Endodermal cell (in vitro differentiated cells): Measurements from ENCODE around the gene KRTAP9-9. TPM values are rescaled to one million over a fixed set of nuclear protein-coding genes. Genes with fewer than 3 reads are reported as not detected.
"Not testable (repeated sequence)": the region's sequence is repeated elsewhere in the genome, so short reads cannot be mapped to it uniquely, and the experiment has no call there.

Experiments
- DNase-seq: peaks from one replicate; pipeline ENCODE4 v3.0.0-alpha.2; 2017
- H3K27ac ChIP-seq: 2 replicates; pipeline ENCODE4 v1.5.1; 2013; ENCODE audit warnings: mild to moderate bottlenecking, low read depth, low read length, moderate library complexity
- H3K27me3 ChIP-seq: 2 replicates; pipeline ENCODE4 v1.6.1; 2013; ENCODE audit warnings: mild to moderate bottlenecking, low read length, moderate library complexity; ENCODE audit not compliant: insufficient read depth, control insufficient read depth, poor library complexity, severe bottlenecking
- H3K36me3 ChIP-seq: 2 replicates; pipeline ENCODE4 v1.7.0; 2013; ENCODE audit warnings: mild to moderate bottlenecking, low read length, moderate library complexity; ENCODE audit not compliant: control insufficient read depth, insufficient read depth
- H3K4me1 ChIP-seq: one replicate; pipeline ENCODE4 v1.7.0; 2013; ENCODE audit warnings: low read length; ENCODE audit not compliant: control insufficient read depth, insufficient read depth
- H3K4me3 ChIP-seq: 2 replicates; pipeline ENCODE4 v1.5.1; 2013; ENCODE audit warnings: mild to moderate bottlenecking, low read length, moderate library complexity
- H3K9ac ChIP-seq: 2 replicates; pipeline ENCODE4 v1.6.1; 2013; ENCODE audit warnings: mild to moderate bottlenecking, low read length, moderate library complexity; ENCODE audit not compliant: poor library complexity, severe bottlenecking; ENCODE audit errors: extremely low read depth
- H3K9me3 ChIP-seq: 2 replicates; pipeline ENCODE4 v1.6.1; 2013; ENCODE audit warnings: mild to moderate bottlenecking, low read length, moderate library complexity; ENCODE audit not compliant: control insufficient read depth
- H3K27ac Mint-ChIP-seq: 2 replicates; pipeline ENCODE4 v1.8.0; 2020; ENCODE audit warnings: mixed read lengths
- H3K27me3 Mint-ChIP-seq: 2 replicates; pipeline ENCODE4 v1.8.0; 2021; ENCODE audit warnings: mild to moderate bottlenecking, mixed read lengths; ENCODE audit not compliant: insufficient read depth
- H3K36me3 Mint-ChIP-seq: 2 replicates; pipeline ENCODE4 v1.8.0; 2020; ENCODE audit warnings: low read depth, mixed read lengths
- H3K4me1 Mint-ChIP-seq: 2 replicates; pipeline ENCODE4 v1.8.0; 2020; ENCODE audit warnings: mixed read lengths
- H3K4me3 Mint-ChIP-seq: 2 replicates; pipeline ENCODE4 v1.8.0; 2020; ENCODE audit warnings: mild to moderate bottlenecking, moderate library complexity, mixed read lengths
- H3K9me3 Mint-ChIP-seq: 2 replicates; pipeline ENCODE4 v1.8.0; 2020; ENCODE audit warnings: mild to moderate bottlenecking, mixed read lengths
- WGBS, 2 experiments: methylation state at CpG; one replicate each; pipeline versions ENCODE4 v1.1.5 to v1.1.7; 2013; ENCODE audit warnings: missing lambda C conversion rate in 2 of 2, mixed read lengths in 1 of 2; ENCODE audit not compliant: insufficient coverage in 1 of 2, insufficient read length in 1 of 2; 5-methylcytosine and 5-hydroxymethylcytosine counted together
- total RNA-seq, 2 donors: library from RNA; stranded (reverse); fragmentation: NEBNext Ultra II Directional in 1 of 2; extraction: Animal tissue kit (Norgen Biotek cat#: 25700) in 1 of 2; gene quantifications; 2 replicates in 1 of 2; 3 replicates in 1 of 2; pipeline ENCODE4 v1.2.1, GENCODE V29; 2021
- TF ChIP-seq, protein P1 (sequence below): fragments of 200-600 bp; sonication (generic); conservative IDR thresholded peaks from 2 replicates; pipeline ENCODE4 v1.5.0; 2021; ENCODE audit warnings: antibody characterized with exemption, mild to moderate bottlenecking

The KRTAP9-9 gene
- total RNA-seq, 2 donors from 2014 or later, result not detected

DNA sequence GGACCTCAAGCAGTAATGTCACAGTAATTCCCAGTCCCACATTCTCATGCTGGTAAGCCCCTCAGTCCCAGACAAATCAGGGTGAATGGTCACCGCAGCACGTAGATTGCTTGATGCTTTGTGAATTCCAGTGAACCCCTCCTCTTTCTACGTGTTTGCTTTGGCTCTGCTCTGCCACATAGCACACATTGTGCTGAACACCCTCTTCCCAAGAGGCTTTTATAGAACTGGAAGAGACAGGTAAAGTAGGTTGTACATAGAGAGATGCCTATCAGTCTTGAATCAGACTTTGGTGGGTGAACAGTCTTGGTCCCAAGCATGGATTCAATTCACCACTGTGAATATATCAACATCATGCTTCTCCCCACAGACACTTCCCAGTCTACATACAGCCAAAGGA, 9.4 kb downstream of the KRTAP9-9 start:
- Histone ChIP-seq H3K9me3 (no peaks in the 10 kb centered on the region), H3K27ac (no peak overlapping the region), H3K27me3 (peaks cover 22% of the 10 kb centered on the region), H3K4me1 (no peaks in the 10 kb centered on the region), H3K4me3 (no peak overlapping the region), H3K36me3 (no peaks in the 10 kb centered on the region), H3K9ac (no peak overlapping the region)
- Mint-ChIP-seq H3K9me3 (no peaks in the 10 kb centered on the region), H3K36me3 (no peaks in the 10 kb centered on the region), H3K27me3 (peaks cover 23% of the 10 kb centered on the region), H3K27ac (no peak overlapping the region), H3K4me3 (no peak overlapping the region), H3K4me1 (no peaks in the 10 kb centered on the region)
- DNase-seq, result no peak
- TF ChIP-seq, protein P1, sequence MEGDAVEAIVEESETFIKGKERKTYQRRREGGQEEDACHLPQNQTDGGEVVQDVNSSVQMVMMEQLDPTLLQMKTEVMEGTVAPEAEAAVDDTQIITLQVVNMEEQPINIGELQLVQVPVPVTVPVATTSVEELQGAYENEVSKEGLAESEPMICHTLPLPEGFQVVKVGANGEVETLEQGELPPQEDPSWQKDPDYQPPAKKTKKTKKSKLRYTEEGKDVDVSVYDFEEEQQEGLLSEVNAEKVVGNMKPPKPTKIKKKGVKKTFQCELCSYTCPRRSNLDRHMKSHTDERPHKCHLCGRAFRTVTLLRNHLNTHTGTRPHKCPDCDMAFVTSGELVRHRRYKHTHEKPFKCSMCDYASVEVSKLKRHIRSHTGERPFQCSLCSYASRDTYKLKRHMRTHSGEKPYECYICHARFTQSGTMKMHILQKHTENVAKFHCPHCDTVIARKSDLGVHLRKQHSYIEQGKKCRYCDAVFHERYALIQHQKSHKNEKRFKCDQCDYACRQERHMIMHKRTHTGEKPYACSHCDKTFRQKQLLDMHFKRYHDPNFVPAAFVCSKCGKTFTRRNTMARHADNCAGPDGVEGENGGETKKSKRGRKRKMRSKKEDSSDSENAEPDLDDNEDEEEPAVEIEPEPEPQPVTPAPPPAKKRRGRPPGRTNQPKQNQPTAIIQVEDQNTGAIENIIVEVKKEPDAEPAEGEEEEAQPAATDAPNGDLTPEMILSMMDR, result no peak
- 82 to 88% methylated on average over 3 of the region's 3 CpGs for WGBS, 2 experiments

DNA sequence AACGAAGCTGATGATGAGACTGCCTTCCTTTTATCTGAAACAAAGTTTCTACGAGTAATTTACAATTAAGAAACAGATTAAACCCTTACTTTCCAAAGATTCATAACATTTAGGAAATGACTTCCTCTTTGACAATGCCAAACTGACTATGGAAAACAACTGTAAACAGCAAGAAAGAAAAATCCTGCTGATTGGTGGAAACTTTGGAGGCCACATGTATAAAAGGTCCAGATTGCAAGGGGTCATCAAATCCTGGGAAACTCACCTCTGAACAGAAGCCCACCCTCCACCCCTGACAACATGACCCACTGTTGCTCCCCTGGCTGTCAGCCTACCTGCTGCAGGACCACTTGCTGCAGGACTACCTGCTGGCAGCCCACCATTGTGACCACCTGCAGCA, 9.9 kb downstream of the KRTAP9-9 start, which contains the start of gene KRTAP9-6:
Gene KRTAP9-6 (plus strand): TSS at position 301 of the 400 bp plus-strand sequence. CDS start 0 bp downstream, at position 301.
- Histone ChIP-seq H3K36me3 (no peaks in the 10 kb centered on the region), H3K4me3 (no peak within 1 kb of the TSS), H3K27me3 (peaks cover 22% of the 10 kb centered on the region), H3K9ac (no peak within 1 kb of the TSS), H3K9me3 (no peaks in the 10 kb centered on the region), H3K4me1 (no peaks in the 10 kb centered on the region), H3K27ac (no peak within 1 kb of the TSS)
- Mint-ChIP-seq H3K27me3 (peaks cover 23% of the 10 kb centered on the region), H3K4me3 (no peak within 1 kb of the TSS), H3K27ac (no peak within 1 kb of the TSS), H3K4me1 (no peaks in the 10 kb centered on the region), H3K36me3 (no peaks in the 10 kb centered on the region), H3K9me3 (no peaks in the 10 kb centered on the region)
- WGBS, 2 experiments, result 71 to 86% methylated on average over 1 to 2 of the region's 2 CpGs
- TF ChIP-seq, protein P1, result no peak
- DNase-seq, result no peak

DNA sequence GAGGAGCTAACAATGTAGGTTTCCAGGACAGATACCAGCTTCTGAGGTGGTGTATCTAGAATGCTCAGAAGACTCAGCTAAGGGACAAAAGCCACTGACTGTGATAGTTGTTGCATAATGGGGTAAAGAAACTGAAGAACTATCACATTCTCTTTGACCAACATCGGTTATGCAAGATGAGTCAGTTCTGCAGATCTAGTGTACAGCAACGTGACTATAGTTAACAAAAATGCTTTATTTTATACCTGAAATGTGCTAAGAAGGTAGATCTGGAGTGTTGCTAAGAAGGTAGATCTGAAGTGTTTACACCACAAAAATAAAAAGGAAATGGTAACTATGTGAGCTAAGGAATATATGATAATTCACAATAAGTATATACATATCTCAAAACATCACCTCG, 12.5 kb downstream of the KRTAP9-9 start:
- H3K9me3 ChIP-seq, result no peaks in the 10 kb centered on the region
- H3K36me3 ChIP-seq, result no peaks in the 10 kb centered on the region
- Mint-ChIP-seq H3K27me3 (peaks cover 12% of the 10 kb centered on the region), H3K4me1 (no peaks in the 10 kb centered on the region), H3K27ac (no peak overlapping the region), H3K36me3 (no peaks in the 10 kb centered on the region), H3K9me3 (no peaks in the 10 kb centered on the region), H3K4me3 (no peak overlapping the region)
- H3K4me1 ChIP-seq, result no peaks in the 10 kb centered on the region
- H3K4me3 ChIP-seq, result no peak overlapping the region
- no peak overlapping the region for H3K27ac ChIP-seq
- 92% methylated on average over 2 of the region's 3 CpGs; no CpG with 5 or more reads in 1 of the 2 experiments for WGBS, 2 experiments
- no peak overlapping the region for H3K9ac ChIP-seq
- TF ChIP-seq, protein P1, result no peak
- DNase-seq, result no peak
- peaks cover 22% of the 10 kb centered on the region for H3K27me3 ChIP-seq

DNA sequence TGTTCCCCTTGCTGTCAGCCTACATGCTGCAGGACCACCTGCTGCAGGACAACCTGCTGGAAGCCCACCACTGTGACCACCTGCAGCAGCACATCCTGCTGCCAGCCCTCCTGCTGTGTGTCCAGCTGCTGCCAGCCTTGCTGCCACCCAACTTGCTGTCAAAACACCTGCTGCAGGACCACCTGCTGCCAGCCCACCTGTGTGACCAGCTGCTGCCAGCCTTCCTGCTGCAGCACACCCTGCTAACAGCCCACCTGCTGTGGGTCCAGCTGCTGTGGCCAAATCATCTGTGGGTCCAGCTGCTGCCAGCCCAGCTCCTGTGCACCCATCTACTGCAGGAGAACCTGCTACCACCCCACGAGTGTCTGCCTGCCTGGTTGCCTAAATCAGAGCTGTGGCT, 16.1 kb downstream of the KRTAP9-9 start:
- H3K27ac ChIP-seq, H3K4me1 ChIP-seq, H3K9me3 ChIP-seq, H3K4me3 ChIP-seq, DNase-seq, H3K36me3 ChIP-seq, H3K36me3 Mint-ChIP-seq, H3K27ac Mint-ChIP-seq, H3K4me1 Mint-ChIP-seq, H3K9me3 Mint-ChIP-seq, H3K27me3 Mint-ChIP-seq, H3K4me3 Mint-ChIP-seq, H3K9ac ChIP-seq: not testable (repeated sequence)
- 79% methylated on average over 1 of the region's 1 CpG; no CpG with 5 or more reads in 1 of the 2 experiments for WGBS, 2 experiments
- peaks cover 20% of the 10 kb centered on the region for H3K27me3 ChIP-seq
